CD4-positive, alpha-beta memory T cell (primary cell): ENCODE data around the gene SLC8A1. TPM values are rescaled to one million over a fixed set of nuclear protein-coding genes. Genes with fewer than 3 reads are reported as not detected.

Experiments used
- CTCF ChIA-PET: fragments of 350-600 bp; sonication (Branson Sonifier 250); formaldehyde crosslinking; loops from one replicate; lab custom pipeline; 2021; ENCODE audit warnings: inconsistent platforms; ENCODE audit not compliant: partially characterized antibody; lab: Charles Lee
- POLR2A ChIA-PET: fragments of 350-600 bp; sonication (Branson Sonifier 250); formaldehyde crosslinking; loops from one replicate; lab custom pipeline; 2021; ENCODE audit not compliant: partially characterized antibody; lab: Charles Lee
- DNase-seq, 5 donors: peaks; one replicate each; pipeline versions ENCODE4 v3.0.0 to v3.0.0-alpha.2; 2020 to 2022; ENCODE audit warnings: mixed read lengths in 1 of 5
- H3K27ac ChIP-seq: one replicate; pipeline ENCODE4 v1.7.0; 2013; ENCODE audit warnings: low read depth, low read length
- H3K27me3 ChIP-seq: 2 replicates; pipeline ENCODE4 v1.7.0; 2013; ENCODE audit warnings: mild to moderate bottlenecking, low read length, moderate library complexity; ENCODE audit not compliant: insufficient read depth
- H3K36me3 ChIP-seq: 2 replicates; pipeline ENCODE4 v1.7.0; 2013; ENCODE audit warnings: mild to moderate bottlenecking, low read length, moderate library complexity; ENCODE audit not compliant: insufficient read depth
- H3K4me1 ChIP-seq: 2 replicates; pipeline ENCODE4 v1.7.0; 2013; ENCODE audit warnings: mild to moderate bottlenecking, low read length, moderate library complexity; ENCODE audit not compliant: insufficient read depth
- H3K4me3 ChIP-seq, 2 donors: one replicate each; pipeline ENCODE4 v1.7.0; 2013; ENCODE audit warnings: low read length in 2 of 2, mild to moderate bottlenecking in 1 of 2
- H3K9me3 ChIP-seq, 2 donors: one replicate each; pipeline ENCODE4 v1.7.0; 2013; ENCODE audit warnings: low read length in 2 of 2, control low read depth in 1 of 2; ENCODE audit not compliant: control insufficient read depth in 1 of 2
- H3K27ac Mint-ChIP-seq, 7 donors: one replicate each; pipeline ENCODE4 v1.8.0; 2020 to 2021; ENCODE audit warnings: mixed read lengths in 7 of 7, mild to moderate bottlenecking in 6 of 7, inconsistent platforms in 3 of 7, moderate library complexity in 3 of 7
- H3K27me3 Mint-ChIP-seq, 2 donors: one replicate each; pipeline ENCODE4 v1.8.0; 2020 to 2021; ENCODE audit warnings: mixed read lengths in 2 of 2
- H3K36me3 Mint-ChIP-seq, 2 donors: one replicate each; pipeline ENCODE4 v1.8.0; 2020 to 2021; ENCODE audit warnings: mixed read lengths in 2 of 2, inconsistent platforms in 1 of 2, mild to moderate bottlenecking in 1 of 2
- H3K4me1 Mint-ChIP-seq, 4 donors: one replicate each; pipeline ENCODE4 v1.8.0; 2020 to 2021; ENCODE audit warnings: mixed read lengths in 4 of 4, mild to moderate bottlenecking in 1 of 4
- H3K4me3 Mint-ChIP-seq, 8 donors: one replicate each; pipeline ENCODE4 v1.8.0; 2020 to 2021; ENCODE audit warnings: mixed read lengths in 8 of 8, mild to moderate bottlenecking in 7 of 8, moderate library complexity in 6 of 8, inconsistent platforms in 3 of 8
- H3K9me3 Mint-ChIP-seq, 8 donors: one replicate each; pipeline ENCODE4 v1.8.0; 2020 to 2021; ENCODE audit warnings: mixed read lengths in 8 of 8, mild to moderate bottlenecking in 5 of 8, inconsistent platforms in 3 of 8, moderate library complexity in 1 of 8
- intact Hi-C: fragments of 100-400 bp; cut with micrococcal nuclease; formaldehyde crosslinking; loops from one replicate; pipeline ENCODE4 v1.15.1; 2023
- polyA plus RNA-seq, 2 donors: library from polyadenylated mRNA; unstranded; fragments of 300-500 nt; fragmentation: Illumina TruSeq; gene quantifications; one replicate each; pipeline ENCODE4 v1.2.3, GENCODE V29; 2021
- total RNA-seq, 2 experiments: library from RNA; stranded (reverse); gene quantifications; one replicate each; pipeline ENCODE4 v1.2.3, GENCODE V29; 2021

The SLC8A1 gene
- total and polyA plus RNA-seq, 4 experiments from 2014 or later = 0.36 to 0.79 TPM; not detected in 2

DNA sequence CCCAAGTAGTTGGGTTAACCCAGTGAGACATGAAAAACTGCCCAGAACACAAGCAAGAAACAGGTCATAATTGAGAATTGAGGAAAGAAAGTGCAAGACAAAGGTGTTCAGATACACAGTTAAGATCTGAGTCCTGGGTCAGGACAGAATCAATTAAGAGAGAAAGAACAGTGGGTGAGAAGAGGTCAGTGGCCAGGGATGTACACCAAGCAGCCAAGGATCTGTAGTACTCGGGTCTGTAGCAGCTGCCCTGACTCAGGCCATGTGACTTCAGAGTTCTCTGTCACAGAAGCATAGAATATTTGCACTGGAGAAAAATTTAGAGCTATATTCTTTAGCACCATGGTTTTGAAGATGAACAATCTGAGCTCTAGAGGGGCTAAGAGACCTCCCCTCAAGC lies 141.6 kb downstream of the SLC8A1 start:
- no peaks in the 10 kb centered on the region for H3K9me3 ChIP-seq
- H3K4me3 ChIP-seq = no peak overlapping the region
- ChIA-PET CTCF (no interaction called here), POLR2A (no interaction called here)
- Mint-ChIP-seq H3K9me3 (peaks cover 0 to 5% (median 2%) of the 10 kb centered on the region in 8 donors), H3K36me3 (no peaks in the 10 kb centered on the region), H3K27me3 (no peaks in the 10 kb centered on the region), H3K27ac (no peak overlapping the region), H3K4me3 (no peak overlapping the region), H3K4me1 (no peaks in the 10 kb centered on the region)
- no peaks in the 10 kb centered on the region for H3K27me3 ChIP-seq
- no peaks in the 10 kb centered on the region for H3K4me1 ChIP-seq
- H3K36me3 ChIP-seq = no peaks in the 10 kb centered on the region
- H3K27ac ChIP-seq = no peak overlapping the region
- DNase-seq = no peak
- intact Hi-C loops = no loop called here

DNA sequence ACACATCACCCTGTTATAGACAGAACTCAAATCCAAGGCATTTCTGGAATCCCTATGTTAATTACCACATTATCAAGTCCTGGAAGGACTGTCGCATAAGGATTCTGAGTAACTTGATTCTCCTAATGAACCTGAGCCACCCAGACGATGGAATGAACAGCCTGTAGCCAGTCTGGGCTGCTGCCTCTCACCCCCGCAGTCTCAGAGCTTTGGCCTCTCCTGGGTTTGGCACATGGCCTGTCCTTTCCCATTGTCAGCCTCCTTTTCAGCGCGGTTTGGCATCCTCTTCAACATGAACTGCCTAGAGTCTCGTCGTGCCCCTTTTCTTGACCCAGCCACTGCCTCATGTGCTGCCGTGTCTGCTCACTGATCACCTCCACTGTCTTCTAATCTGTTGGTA lies 147.6 kb downstream of the SLC8A1 start:
- no peaks in the 10 kb centered on the region for H3K4me1 Mint-ChIP-seq
- H3K9me3 ChIP-seq = no peaks in the 10 kb centered on the region
- H3K27ac ChIP-seq = no peak overlapping the region
- no peak overlapping the region for H3K4me3 ChIP-seq
- peaks cover 0 to 3% (median 0%) of the 10 kb centered on the region in 8 donors for H3K9me3 Mint-ChIP-seq
- no peaks in the 10 kb centered on the region for H3K27me3 ChIP-seq
- H3K27ac Mint-ChIP-seq = no peak overlapping the region
- no peaks in the 10 kb centered on the region for H3K36me3 ChIP-seq
- ChIA-PET POLR2A (no interaction called here), CTCF (no interaction called here)
- no peaks in the 10 kb centered on the region for H3K36me3 Mint-ChIP-seq
- no peaks in the 10 kb centered on the region for H3K4me1 ChIP-seq
- no peaks in the 10 kb centered on the region for H3K27me3 Mint-ChIP-seq
- intact Hi-C loops = no loop called here
- DNase-seq = no peak
- no peak overlapping the region for H3K4me3 Mint-ChIP-seq

- no peak overlapping the region for H3K4me3 ChIP-seq
- CTCF ChIA-PET = no interaction called here
Measured at GRCh38 chr2:40303746-40304145, 148.1 kb downstream of the SLC8A1 start.

DNA sequence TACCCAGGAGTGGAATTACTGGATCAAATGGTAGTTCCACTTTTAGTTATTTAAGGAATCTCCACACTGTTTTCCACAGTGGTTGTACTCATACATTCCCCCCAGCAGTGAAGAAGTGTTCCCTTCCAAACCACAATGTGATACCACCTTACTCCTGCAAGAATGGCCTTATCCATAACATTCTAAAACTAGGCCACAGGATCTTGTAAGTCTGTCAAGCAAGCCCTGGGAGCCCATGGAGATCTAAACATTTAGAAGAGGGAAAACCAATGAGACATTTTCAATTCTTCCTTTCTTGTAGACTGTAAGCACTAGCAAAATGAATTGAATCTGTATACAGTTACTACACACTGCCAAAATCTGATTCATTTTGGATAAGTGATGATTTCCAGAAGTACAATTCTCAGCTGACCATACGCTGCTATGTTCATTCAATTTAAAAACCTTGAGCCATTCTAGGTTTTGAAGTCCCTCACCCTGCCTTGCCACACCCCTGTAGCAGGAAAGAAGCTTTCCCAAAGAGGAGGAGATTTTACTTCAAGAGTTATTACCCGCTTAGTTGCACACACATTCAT lies 149.1 kb downstream of the SLC8A1 start:
- Mint-ChIP-seq H3K27ac (no peak overlapping the region), H3K27me3 (no peaks in the 10 kb centered on the region), H3K4me3 (no peak overlapping the region), H3K36me3 (no peaks in the 10 kb centered on the region), H3K9me3 (peaks cover 0 to 3% (median 0%) of the 10 kb centered on the region in 8 donors), H3K4me1 (no peaks in the 10 kb centered on the region)
- ChIA-PET POLR2A (no interaction called here), CTCF (no interaction called here)
- Histone ChIP-seq H3K4me1 (no peaks in the 10 kb centered on the region), H3K27me3 (no peaks in the 10 kb centered on the region), H3K36me3 (no peaks in the 10 kb centered on the region), H3K27ac (no peak overlapping the region), H3K9me3 (no peaks in the 10 kb centered on the region), H3K4me3 (no peak overlapping the region)
- intact Hi-C loops = no loop called here
- DNase-seq = no peak

More at GRCh38 chr2:40303746-40304145, 148.1 kb downstream of the SLC8A1 start:
- POLR2A ChIA-PET = no interaction called here
- no peak for DNase-seq
- intact Hi-C loops = no loop called here
- H3K27me3 Mint-ChIP-seq = no peaks in the 10 kb centered on the region
- no peaks in the 10 kb centered on the region for H3K4me1 Mint-ChIP-seq
- no peaks in the 10 kb centered on the region for H3K36me3 Mint-ChIP-seq
- no peaks in the 10 kb centered on the region for H3K9me3 ChIP-seq
- H3K4me3 Mint-ChIP-seq = no peak overlapping the region
- no peak overlapping the region for H3K27ac Mint-ChIP-seq
- no peaks in the 10 kb centered on the region for H3K27me3 ChIP-seq
- H3K27ac ChIP-seq = no peak overlapping the region
- peaks cover 0 to 3% (median 0%) of the 10 kb centered on the region in 8 donors for H3K9me3 Mint-ChIP-seq
- no peaks in the 10 kb centered on the region for H3K36me3 ChIP-seq
- no peaks in the 10 kb centered on the region for H3K4me1 ChIP-seq

GRCh38 chr2:40300391-40300790 lies 151.5 kb downstream of the SLC8A1 start:
- no peak overlapping the region for H3K27ac ChIP-seq
- CTCF ChIA-PET = no interaction called here

DNA sequence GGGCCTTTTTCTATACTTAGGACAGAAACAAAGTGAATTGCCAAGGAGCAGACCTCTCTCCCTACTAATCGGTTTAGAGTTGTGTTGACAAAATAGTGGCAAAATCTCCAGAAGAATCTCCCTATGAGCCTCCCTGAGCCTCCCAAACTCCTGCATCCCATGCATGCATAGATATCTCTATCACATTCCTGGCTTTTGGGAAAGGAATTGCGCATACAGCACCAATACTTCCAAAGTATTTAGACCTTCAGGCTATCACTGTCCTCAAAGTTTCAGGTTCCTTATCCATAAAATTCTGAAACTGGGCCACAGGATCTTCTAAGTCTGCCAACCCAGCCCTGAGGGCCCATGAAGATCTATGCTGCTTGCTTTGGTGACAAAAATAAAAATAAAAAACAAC lies 152.1 kb downstream of the SLC8A1 start:
- Histone ChIP-seq H3K27me3 (no peaks in the 10 kb centered on the region), H3K27ac (no peak overlapping the region), H3K4me1 (no peaks in the 10 kb centered on the region), H3K9me3 (no peaks in the 10 kb centered on the region), H3K4me3 (no peak overlapping the region), H3K36me3 (no peaks in the 10 kb centered on the region)
- intact Hi-C loops = no loop called here
- no peaks in the 10 kb centered on the region for H3K36me3 Mint-ChIP-seq
- POLR2A ChIA-PET = no interaction called here
- H3K9me3 Mint-ChIP-seq = peaks cover 0 to 3% (median 0%) of the 10 kb centered on the region in 8 donors
- DNase-seq = no peak
- no peaks in the 10 kb centered on the region for H3K27me3 Mint-ChIP-seq
- CTCF ChIA-PET = no interaction called here
- no peaks in the 10 kb centered on the region for H3K4me1 Mint-ChIP-seq
- no peak overlapping the region for H3K27ac Mint-ChIP-seq
- H3K4me3 Mint-ChIP-seq = peak overlapping the region in 1 of 8 donors; percentile 15

More at GRCh38 chr2:40300391-40300790, 151.5 kb downstream of the SLC8A1 start:
- H3K4me1 ChIP-seq = no peaks in the 10 kb centered on the region
- peaks cover 0 to 3% (median 0%) of the 10 kb centered on the region in 8 donors for H3K9me3 Mint-ChIP-seq
- no peak for DNase-seq
- no peaks in the 10 kb centered on the region for H3K27me3 ChIP-seq
- intact Hi-C loops = no loop called here
- H3K4me1 Mint-ChIP-seq = no peaks in the 10 kb centered on the region
- H3K36me3 Mint-ChIP-seq = no peaks in the 10 kb centered on the region
- H3K9me3 ChIP-seq = no peaks in the 10 kb centered on the region
- H3K4me3 Mint-ChIP-seq = no peak overlapping the region
- POLR2A ChIA-PET = no interaction called here
- H3K36me3 ChIP-seq = no peaks in the 10 kb centered on the region
- H3K27ac Mint-ChIP-seq = no peak overlapping the region
- no peak overlapping the region for H3K4me3 ChIP-seq
- no peaks in the 10 kb centered on the region for H3K27me3 Mint-ChIP-seq

- Histone ChIP-seq H3K27me3 (no peaks in the 10 kb centered on the region), H3K36me3 (no peaks in the 10 kb centered on the region), H3K4me3 (no peak overlapping the region), H3K9me3 (no peaks in the 10 kb centered on the region), H3K27ac (no peak overlapping the region), H3K4me1 (no peaks in the 10 kb centered on the region)
- H3K4me1 Mint-ChIP-seq = no peaks in the 10 kb centered on the region
- ChIA-PET CTCF (no interaction called here), POLR2A (no interaction called here)
- H3K4me3 Mint-ChIP-seq = no peak overlapping the region
- H3K27me3 Mint-ChIP-seq = no peaks in the 10 kb centered on the region
- H3K27ac Mint-ChIP-seq = peak overlapping the region in 1 of 7 donors; percentile 67
- intact Hi-C loops = no loop called here
- DNase-seq = no peak
- no peaks in the 10 kb centered on the region for H3K36me3 Mint-ChIP-seq
- peaks cover 0 to 3% (median 0%) of the 10 kb centered on the region in 8 donors for H3K9me3 Mint-ChIP-seq
Measured at GRCh38 chr2:40299173-40299572, 152.7 kb downstream of the SLC8A1 start.
